Measurements from ENCODE around the gene TENM3. TPM values are rescaled to one million over a fixed set of nuclear protein-coding genes. Genes with fewer than 3 reads are reported as not detected.

TENM3 gene
- total and polyA plus RNA-seq, 2 of the 8 experiments (the other 6 are each of a cell fraction or from before 2014, with no cell fraction given) = 36.9 to 69.3 TPM

GRCh38 chr4:182569561-182569960 lies 326.4 kb downstream of the TENM3 start:
- H2BK12ac ChIP-seq (ENCODE audit: low read depth, low read length) = no peak overlapping the region; the same call in 1 of the 2 replicates
- no peak overlapping the region for H4K8ac ChIP-seq (ENCODE audit: extremely low read depth, insufficient read depth, low read length)
- H4K5ac ChIP-seq (ENCODE audit: insufficient read length, low read depth, low read length) = no peak overlapping the region
- peaks cover 2% of the 10 kb centered on the region; the same call in 1 of the 2 replicates for H3K79me1 ChIP-seq (ENCODE audit: low read depth, low read length)
- H3K23ac ChIP-seq (ENCODE audit: insufficient read length) = no peak overlapping the region
- no peak overlapping the region for H3K4me3 ChIP-seq (ENCODE audit: extremely low read depth in 1 of 4, insufficient read depth in 2 of 4, low read depth in 3 of 4, low read length in 4 of 4)
- H3K27me3 ChIP-seq (replicated peaks in 1 of 4; ENCODE audit: control insufficient read depth in 3 of 4, extremely low read depth in 1 of 4, insufficient read depth in 3 of 4, low read length in 3 of 4) = no peaks in the 10 kb centered on the region
- ChIA-PET POLR2A (ENCODE audit: partially characterized antibody) (no interaction called here), CTCF (ENCODE audit: partially characterized antibody) (no interaction called here)
- peaks cover 0 to 13% of the 10 kb centered on the region in 2 experiments; a peak in 2 of 4 replicates for H3K79me2 ChIP-seq (ENCODE audit: control insufficient read depth in 1 of 2, insufficient read depth in 2 of 2, low read length in 2 of 2)
- H2BK15ac ChIP-seq (ENCODE audit: low read length) = no peak overlapping the region
- H3K18ac ChIP-seq (ENCODE audit: extremely low read depth, low read length) = no peak overlapping the region
- H2AK5ac ChIP-seq (ENCODE audit: low read depth, low read length) = no peak overlapping the region
- H3K23me2 ChIP-seq (ENCODE audit: low read depth, low read length) = no peaks in the 10 kb centered on the region
- DNase-seq (ENCODE audit: low read depth in 1 of 2, low spot score in 2 of 2) = no peak
- no peak overlapping the region for H2BK20ac ChIP-seq (ENCODE audit: low read length)
- TF ChIP-seq RFX5 (IDR thresholded peaks at IDR 0.05; ENCODE audit: borderline replicate concordance, low read depth, low read length) (no peak), KDM4A (IDR thresholded peaks at IDR 0.05; ENCODE audit: low read depth, low read length, severe bottlenecking) (no peak), KDM5A (IDR thresholded peaks at IDR 0.05; ENCODE audit: low read length) (no peak), TEAD4 (IDR thresholded peaks at IDR 0.05; ENCODE audit: low read depth, low read length) (no peak), RAD21 (IDR thresholded peaks at IDR 0.05 in 1 of 2, conservative IDR thresholded peaks at IDR 0.05 in 1 of 2; ENCODE audit: low read depth in 2 of 2, low read length in 2 of 2) (no peak), BCL11A (IDR thresholded peaks at IDR 0.05; ENCODE audit: low read depth in 2 of 2, low read length in 2 of 2) (no peak), MAFK (IDR thresholded peaks at IDR 0.05; ENCODE audit: low read depth, low read length) (no peak), BRCA1 (IDR thresholded peaks at IDR 0.05; ENCODE audit: low read depth, low read length) (no peak), JUND (IDR thresholded peaks at IDR 0.05; ENCODE audit: low read length) (no peak), YY1 (IDR thresholded peaks at IDR 0.05; ENCODE audit: low read depth, low read length) (no peak), SAP30 (IDR thresholded peaks at IDR 0.05; ENCODE audit: insufficient read depth, insufficient replicate concordance, low read length) (no peak), CEBPB (IDR thresholded peaks at IDR 0.05; ENCODE audit: low read depth, low read length) (no peak), POLR2A (IDR thresholded peaks at IDR 0.05; ENCODE audit: control extremely low read depth in 1 of 2, low read depth in 2 of 2, low read length in 2 of 2) (no peak)
- no peak overlapping the region for H3K4me2 ChIP-seq (ENCODE audit: insufficient read depth in 1 of 2, low read depth in 2 of 2, low read length in 2 of 2)
- FAIRE-seq = no peak
- H3K4me1 ChIP-seq (replicated peaks in 1 of 4; ENCODE audit: control insufficient read depth in 3 of 4, insufficient read depth in 4 of 4, low read length in 3 of 4) = peaks cover 0 to 13% (median 3%) of the 10 kb centered on the region in 4 experiments; a peak in 3 of 7 replicates
- no peak overlapping the region for H2AFZ ChIP-seq (ENCODE audit: low read length)
- H3K36me3 ChIP-seq (ENCODE audit: control insufficient read depth in 2 of 4, insufficient read depth in 4 of 4, low read length in 3 of 4) = no peaks in the 10 kb centered on the region
- H3K9ac ChIP-seq (replicated peaks in 1 of 4; ENCODE audit: extremely low read depth in 1 of 4, low read depth in 3 of 4, low read length in 3 of 4) = no peak overlapping the region
- no peak overlapping the region for H4K91ac ChIP-seq (replicated peaks; ENCODE audit: insufficient read length, low read length)
- no peak overlapping the region; the same call in 1 of the 2 replicates for H2BK5ac ChIP-seq (ENCODE audit: low read depth, low read length)
- H3K9me3 ChIP-seq (ENCODE audit: insufficient read depth in 2 of 2, low read depth in 1 of 2, low read length in 1 of 2) = no peaks in the 10 kb centered on the region
- H3K27ac ChIP-seq (ENCODE audit: low read depth, low read length) = no peak overlapping the region
- no peak overlapping the region for H2BK120ac ChIP-seq (replicated peaks; ENCODE audit: low read depth, low read length)
- no peaks in the 10 kb centered on the region for H4K20me1 ChIP-seq (replicated peaks in 1 of 2; ENCODE audit: control insufficient read depth in 1 of 2, insufficient read depth in 2 of 2, low read length in 2 of 2)
- 95% methylated on average over 4 of the region's 4 CpGs; no CpG with 5 or more reads in 1 of the 2 experiments for WGBS, 2 experiments (ENCODE audit: extremely low coverage in 1 of 2, insufficient coverage in 1 of 2, insufficient read length in 1 of 2, insufficient replicate concordance in 2 of 2, low coverage in 1 of 2, low lambda C conversion rate in 2 of 2, missing lambda C conversion rate in 1 of 2)
- H3K56ac ChIP-seq (replicated peaks; ENCODE audit: insufficient read length, low read depth, low read length) = no peak overlapping the region
- H3K14ac ChIP-seq (ENCODE audit: insufficient read length) = no peak overlapping the region
- no peak overlapping the region for H3K4ac ChIP-seq (replicated peaks; ENCODE audit: insufficient read length, low read depth, low read length)
